Hepatocyte (in vitro differentiated cells): Measurements from ENCODE around the gene MAP1LC3A.

ENCODE experiments used
- EZH2 ChIP-seq: fragments of 200-600 bp; sonication (generic); IDR thresholded peaks from 2 replicates; pipeline ENCODE4 v1.6.1; 2016; ENCODE audit warnings: antibody characterized with exemption, mild to moderate bottlenecking, borderline replicate concordance
- EZH2phosphoT487 ChIP-seq: fragments of 200-600 bp; sonication (generic); IDR thresholded peaks from one replicate; pipeline ENCODE4 v1.6.1; 2018; ENCODE audit warnings: antibody characterized with exemption, mild to moderate bottlenecking, low read depth, moderate library complexity; ENCODE audit not compliant: unreplicated experiment, severe bottlenecking
- TF ChIP-seq, protein P1 (sequence below): fragments of 200-600 bp; sonication (generic); IDR thresholded peaks from 2 replicates; pipeline ENCODE4 v1.5.1; 2016; ENCODE audit warnings: antibody characterized with exemption, mild to moderate bottlenecking; ENCODE audit not compliant: poor library complexity

DNA sequence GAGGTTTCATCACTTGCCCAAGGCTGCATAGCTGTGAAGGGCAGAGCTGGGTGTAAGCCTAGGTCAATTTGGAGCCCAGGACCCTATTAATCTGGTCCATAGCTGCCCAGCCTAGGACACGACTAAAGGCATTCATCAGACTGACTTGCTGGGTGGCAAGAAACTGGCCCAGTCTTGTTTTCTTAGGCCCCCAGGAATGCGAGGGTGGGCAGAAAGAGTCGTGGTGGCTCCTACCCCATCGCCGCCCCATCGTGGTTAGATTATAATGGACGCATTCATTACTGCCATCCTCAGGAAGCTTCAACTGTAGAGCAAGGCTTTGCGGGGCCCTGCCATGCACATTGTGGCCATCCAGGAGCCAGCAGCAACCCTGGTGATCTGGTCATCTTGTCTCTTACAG, 26.2 kb upstream of the MAP1LC3A start:
- TF ChIP-seq, protein P1, sequence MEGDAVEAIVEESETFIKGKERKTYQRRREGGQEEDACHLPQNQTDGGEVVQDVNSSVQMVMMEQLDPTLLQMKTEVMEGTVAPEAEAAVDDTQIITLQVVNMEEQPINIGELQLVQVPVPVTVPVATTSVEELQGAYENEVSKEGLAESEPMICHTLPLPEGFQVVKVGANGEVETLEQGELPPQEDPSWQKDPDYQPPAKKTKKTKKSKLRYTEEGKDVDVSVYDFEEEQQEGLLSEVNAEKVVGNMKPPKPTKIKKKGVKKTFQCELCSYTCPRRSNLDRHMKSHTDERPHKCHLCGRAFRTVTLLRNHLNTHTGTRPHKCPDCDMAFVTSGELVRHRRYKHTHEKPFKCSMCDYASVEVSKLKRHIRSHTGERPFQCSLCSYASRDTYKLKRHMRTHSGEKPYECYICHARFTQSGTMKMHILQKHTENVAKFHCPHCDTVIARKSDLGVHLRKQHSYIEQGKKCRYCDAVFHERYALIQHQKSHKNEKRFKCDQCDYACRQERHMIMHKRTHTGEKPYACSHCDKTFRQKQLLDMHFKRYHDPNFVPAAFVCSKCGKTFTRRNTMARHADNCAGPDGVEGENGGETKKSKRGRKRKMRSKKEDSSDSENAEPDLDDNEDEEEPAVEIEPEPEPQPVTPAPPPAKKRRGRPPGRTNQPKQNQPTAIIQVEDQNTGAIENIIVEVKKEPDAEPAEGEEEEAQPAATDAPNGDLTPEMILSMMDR = no peak
- TF ChIP-seq EZH2phosphoT487 (no peak), EZH2 (no peak)
